Superior temporal gyrus (tissue), 1 donor: ENCODE measurements around the gene HIRIP3.
A peak's percentile ranks its signal among the peaks of the same experiment; 100 is the strongest.

Experiments
- DNase-seq: peaks from one replicate; pipeline ENCODE4 v3.0.0-alpha.2; 2016; ENCODE audit errors: extremely low spot score

The HIRIP3 gene

DNA sequence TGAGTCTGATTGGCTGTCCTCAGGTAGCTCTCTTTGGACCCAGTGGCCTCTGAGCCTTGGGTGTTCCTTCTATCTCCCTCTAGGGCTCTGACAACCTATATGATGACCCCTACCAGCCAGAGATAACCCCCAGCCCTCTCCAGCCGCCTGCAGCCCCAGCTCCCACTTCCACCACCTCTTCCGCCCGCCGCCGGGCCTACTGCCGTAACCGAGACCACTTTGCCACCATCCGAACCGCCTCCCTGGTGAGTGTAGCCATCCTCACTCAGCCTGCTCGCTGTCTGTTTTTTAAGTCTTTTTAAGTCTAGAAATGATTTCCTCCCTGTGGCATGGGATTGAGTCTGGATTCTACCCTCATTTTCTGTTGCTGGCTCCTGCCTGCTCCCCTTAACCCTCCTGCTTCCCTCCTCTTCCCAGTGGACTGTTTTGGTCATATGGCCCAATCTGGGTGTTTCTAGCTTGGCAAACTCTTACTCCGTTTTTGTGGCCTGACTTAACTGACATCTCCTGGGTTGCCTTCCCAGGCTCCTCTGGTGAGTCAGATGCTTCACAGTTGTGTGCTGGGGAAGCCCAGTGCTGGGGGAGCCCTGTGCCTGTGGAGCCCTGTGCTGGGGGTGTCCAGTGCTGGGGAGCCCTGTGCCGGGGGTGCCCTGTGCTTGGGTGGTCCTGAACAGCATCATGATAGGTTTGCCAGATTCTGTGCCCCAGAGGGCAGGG, 11.8 kb downstream of the HIRIP3 start:
- no peak for DNase-seq

DNA sequence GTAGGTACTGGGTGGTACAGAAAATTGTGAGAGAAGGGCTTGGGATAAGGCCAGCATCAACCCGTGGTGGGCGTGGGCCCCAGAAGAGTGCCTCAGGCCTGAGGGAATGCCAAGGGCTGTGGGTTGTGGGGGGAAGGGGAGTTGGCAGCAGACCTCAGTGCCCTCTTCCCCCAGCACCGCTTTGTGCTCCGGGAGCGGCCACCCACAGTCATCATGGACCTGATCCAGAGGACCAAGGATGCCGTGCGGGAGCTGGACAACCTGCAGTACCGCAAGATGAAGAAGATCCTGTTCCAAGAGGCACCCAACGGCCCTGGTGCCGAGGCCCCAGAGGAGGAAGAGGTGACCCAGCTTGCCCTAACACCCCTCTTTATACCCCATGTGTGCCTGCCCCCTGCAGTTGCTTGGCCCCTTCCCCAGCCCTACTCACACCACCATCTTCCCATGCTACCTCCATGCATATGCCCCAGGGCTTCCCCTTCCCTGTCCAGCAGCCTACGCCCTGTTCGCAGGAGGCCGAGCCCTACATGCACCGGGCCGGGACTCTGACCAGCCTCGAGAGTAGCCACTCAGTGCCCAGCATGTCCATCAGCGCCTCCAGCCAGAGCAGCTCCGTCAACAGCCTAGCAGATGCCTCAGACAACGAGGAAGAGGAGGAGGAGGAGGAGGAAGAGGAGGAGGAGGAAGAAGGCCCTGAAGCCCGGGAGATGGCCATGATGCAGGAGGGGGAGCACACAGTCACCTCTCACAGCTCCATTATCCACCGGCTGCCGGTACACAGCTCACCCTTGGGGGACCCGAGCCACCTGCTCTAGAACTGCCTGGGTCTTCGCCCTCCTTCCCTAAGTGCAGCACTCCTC, 12.6 kb downstream of the HIRIP3 start:
- no peak for DNase-seq

DNA sequence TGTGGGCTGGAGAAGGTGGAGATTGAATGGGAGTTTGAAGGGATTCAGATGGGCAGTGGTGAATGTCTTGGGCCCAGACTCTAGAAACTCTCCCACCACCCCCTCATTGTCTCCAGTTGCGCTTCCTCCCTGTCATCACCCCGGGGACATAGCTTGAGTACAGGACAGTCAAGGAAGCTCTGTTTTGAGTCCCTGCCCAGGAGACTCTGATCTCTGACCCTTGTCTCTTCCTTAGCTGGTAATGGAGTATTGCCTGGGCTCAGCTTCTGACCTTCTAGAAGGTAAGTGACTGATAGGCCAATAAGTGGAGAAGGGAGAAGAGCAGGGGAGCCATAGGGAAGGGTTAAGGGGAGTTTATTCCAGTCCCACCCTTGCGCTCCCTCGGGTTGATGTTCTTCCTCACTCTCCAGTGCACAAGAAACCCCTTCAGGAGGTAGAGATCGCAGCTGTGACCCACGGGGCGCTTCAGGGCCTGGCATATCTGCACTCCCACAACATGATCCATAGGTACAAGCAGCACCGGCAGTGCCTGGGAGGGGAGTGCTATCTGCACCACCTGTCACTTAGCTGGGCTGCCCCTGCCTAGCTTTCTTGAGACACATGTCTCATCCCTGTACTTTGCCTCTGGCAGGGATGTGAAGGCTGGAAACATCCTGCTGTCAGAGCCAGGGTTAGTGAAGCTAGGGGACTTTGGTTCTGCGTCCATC, 16.7 kb downstream of the HIRIP3 start:
- no peak for DNase-seq

DNA sequence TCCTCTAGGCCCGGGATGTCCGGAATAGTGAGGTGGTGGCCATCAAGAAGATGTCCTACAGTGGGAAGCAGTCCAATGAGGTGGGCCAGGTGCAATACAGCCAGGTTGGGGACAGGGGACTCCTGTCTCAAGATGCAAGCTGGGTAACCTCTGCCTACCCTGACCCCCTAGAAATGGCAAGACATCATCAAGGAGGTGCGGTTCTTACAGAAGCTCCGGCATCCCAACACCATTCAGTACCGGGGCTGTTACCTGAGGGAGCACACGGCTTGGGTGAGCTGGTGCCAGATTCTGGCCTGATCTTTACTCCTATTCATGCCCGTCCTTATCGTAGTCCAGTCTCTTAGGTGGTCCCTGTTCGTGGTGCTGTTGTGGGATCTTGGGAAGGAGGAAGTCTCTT, 17.3 kb downstream of the HIRIP3 start:
- no peak for DNase-seq

DNA sequence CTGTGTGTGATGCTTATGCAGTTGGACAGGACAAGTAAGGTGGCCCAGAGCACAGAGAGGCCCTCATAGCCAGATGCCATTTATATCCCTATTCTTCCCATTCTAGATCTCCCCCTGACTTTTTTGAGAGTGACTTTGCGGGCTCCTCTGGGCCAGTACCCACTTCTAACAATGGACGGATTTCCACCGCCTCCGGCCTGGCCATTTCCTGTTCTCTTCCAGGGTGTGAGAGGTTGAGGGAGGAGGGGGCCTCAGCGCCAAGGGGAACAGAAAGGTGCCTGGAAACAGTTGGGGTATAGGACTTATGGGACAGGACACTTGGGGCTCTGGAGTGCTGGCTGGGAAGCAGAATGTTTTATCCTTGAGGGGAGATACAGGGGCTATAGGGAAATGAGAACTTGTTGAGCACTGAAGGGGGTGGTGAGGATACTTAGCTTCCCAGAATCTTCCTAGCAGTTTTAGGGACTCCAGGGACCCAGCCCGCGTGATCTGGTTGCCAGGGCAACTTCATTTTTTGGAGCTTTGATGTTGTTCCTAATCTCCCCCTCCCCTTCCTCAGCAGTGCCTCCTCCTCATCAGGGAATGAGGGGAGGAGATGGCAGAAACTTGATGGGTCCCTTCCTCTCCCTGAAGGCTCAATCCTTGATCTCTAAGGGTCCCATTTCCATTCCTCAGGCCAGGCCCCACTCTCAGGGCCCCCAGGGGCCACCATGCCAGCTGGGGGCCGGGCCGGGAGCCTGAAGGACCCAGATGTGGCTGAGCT, 18.2 kb downstream of the HIRIP3 start:
- no peak for DNase-seq

DNA sequence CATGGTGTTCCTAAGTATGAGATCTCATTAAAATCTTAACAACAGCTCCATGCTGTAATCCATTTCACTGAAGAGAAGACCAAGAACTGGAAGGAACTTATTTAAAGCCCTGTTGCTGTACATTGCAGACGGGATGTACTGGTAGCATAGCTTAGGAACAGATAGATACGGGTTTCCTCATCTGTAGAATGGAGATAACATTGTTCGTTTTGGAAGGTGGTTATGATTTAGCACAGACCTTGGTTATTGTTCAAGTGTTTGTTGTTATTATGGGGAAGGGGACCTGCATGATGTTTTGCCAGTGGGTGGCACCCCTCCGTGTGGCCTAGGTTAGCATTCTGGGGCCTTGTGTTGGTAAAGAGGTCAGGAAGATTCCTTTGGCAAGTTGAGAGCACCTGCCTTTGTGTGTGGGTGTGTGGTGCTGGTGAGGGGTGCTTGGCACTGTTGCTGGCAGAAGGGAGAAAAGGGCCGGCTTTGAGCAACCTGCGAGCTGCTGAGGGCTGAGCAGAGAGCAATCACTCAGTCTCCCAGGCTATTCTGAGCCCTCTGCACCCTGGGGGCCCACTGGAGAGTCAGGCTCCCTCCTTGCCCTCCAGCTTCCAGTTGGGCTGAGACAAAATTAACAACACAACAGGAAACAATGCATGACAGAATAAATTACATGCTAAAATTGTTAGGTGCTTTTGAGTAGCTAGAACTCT, 19.5 kb downstream of the HIRIP3 start:
- DNase-seq, result peak; percentile 11

DNA sequence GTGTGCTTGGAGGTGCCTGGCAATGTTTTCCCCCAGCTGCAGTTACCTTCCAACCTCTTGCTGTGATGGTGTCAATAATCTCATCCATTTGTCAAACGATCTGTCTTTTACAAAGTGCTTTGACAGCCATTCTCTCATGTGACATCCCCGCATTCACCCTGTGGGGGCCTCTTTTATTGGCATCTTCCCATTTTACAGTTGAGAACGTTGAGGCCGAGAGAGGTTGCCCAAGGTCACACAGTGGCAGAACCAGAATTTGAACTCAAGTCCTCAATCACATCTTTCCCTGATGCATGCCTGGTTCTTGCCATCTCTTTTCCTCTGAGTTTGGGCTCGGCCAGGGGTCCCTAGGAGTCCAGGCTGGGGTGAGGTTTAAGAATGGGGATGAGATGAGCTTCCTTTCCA, 20.3 kb downstream of the HIRIP3 start:
- no peak for DNase-seq

DNA sequence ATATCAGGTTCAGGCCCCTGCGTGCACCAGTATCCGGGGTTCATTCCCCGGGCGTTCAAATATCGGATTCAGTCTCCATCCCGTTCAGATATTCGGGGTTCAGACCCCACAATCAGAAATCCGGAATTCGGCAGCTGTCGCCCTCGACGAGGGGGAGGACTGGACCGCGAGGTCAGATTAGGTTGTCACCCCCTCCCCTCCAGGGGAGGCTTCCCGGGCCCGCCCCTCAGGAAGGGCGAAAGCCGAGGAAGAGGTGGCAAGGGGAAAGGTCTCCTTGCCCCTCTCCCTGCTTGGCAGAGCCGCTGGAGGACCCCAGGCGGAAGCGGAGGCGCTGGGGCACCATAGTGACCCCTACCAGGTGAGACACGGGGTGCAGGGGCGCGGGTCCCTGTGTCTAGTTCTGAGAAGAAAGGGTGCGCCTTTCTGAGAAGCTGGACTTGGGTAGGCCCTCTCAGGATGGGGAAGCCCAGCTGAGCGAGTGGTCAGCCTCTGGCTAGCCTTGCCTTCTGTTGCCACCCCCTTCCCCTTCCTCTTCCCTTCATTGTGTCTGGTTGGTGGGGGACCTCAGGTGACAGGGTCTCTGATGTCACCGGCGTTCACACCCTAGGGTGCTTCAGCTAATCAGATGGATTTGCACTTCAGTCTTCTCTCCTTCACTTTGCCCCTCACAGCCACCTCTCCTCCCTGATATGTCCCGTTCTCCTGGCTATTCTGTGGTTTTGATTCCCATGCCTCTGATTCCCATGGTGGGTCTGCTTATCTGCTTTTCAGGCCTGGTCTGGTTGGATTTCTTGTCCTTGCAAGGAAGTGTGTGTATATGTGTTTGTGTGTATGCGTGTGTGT, 20.9 kb downstream of the HIRIP3 start:
- peak; percentile 14 for DNase-seq

DNA sequence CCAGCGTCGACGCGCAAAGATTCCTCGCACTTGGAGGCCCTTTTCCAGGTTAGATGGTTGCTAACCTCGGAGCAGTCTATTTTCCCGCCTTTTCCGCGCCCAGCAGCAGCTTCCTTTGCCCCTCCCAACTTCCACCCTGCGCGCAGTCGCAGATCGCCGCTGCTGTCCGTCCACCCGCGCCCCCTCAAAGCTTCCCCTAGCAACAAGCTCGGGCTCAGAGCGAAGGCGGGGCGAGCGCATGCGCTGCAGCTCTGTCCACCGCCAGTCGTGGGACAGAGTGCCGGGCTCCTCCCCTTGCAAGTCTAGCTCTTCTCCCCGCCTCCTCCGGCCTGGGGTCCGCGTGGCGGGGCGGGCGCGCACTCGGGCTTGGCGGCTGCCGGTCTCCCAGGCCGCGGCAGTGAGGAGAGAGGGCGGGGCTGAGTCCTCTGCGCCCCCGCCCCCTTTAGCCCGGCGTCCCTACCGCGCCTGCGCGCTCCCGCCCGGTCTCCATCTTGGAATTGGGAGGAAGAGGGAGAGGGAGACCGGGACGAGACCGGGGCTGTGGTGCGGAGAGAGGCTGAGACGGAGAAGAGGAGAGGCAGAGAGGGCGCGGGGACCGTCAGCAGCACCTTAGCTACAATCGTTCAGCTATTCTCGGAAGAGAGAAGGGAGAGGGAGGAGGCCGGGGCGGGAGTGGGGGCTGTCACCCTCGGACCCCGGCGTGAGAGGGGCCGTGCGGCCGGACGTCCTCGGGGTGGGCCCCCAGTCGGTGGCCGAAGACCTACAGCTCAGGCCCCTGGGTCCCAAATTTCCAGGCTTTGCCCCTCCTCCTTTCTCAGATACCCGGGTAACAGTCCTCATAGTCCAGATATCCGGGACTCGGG, 21.8 kb downstream of the HIRIP3 start, which contains the start of gene TAOK2:
Gene TAOK2, plus strand, starts transcription at position 485 of the 863 bp plus-strand sequence. CDS start 3,905 bp downstream, outside the sequence.
- peak; percentile 98 for DNase-seq

DNA sequence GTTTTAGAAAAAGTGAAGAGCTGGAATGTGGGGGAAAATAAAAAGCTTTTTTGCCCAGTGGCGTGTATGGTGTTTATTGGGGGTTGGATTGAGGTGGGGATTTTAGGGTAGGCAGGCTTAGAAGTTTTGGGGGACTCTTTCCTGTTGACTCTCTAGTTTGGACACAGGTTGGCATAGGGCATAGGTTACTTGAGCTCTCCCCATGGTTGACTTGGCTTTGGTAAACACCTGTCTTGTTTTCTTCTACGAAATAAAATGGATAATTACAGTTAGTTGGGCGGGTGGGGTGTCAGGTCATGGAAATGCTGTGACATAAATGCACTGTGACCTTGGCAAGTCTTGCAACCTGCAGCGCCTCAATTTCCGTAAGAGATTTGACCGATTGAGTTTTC, 22.4 kb downstream of the HIRIP3 start:
- DNase-seq, result no peak

DNA sequence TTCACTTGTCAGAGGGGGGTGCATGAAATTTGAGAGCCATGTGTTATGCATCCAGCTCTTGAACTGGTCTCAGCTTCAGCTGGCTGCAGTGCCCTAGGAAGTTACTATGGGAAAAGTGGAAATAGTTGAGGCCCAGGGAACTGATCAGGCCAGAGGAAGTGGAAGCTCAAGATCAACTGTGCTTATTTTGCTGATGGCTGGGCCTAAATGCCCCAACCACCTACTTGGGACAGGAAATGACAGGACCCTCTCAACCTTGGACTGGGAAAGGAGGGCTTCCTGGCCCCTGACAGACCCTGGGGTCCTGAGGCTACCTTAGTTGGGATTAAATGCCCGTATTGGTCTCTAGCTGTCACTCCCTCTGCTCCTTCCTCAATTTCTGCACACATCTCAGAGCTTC, 22.9 kb downstream of the HIRIP3 start:
- no peak for DNase-seq

DNA sequence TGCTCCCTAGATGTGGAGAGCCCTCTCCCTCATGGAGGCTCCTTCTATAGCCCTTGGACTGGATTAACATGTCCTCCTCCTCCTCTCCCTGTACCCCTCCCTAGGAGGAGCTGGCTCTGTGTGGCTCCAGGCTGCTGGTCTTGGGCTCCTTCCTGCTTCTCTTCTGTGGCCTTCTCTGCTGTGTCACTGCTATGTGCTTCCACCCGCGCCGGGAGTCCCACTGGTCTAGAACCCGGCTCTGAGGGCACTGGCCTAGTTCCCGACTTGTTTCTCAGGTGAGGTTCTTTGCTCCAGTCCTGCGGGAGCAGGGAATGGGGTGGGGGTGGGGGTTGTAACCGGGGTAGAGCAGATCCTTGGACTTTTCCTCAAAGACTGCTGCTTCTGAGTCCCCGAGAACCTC, 24.1 kb downstream of the HIRIP3 start:
- DNase-seq, result no peak

DNA sequence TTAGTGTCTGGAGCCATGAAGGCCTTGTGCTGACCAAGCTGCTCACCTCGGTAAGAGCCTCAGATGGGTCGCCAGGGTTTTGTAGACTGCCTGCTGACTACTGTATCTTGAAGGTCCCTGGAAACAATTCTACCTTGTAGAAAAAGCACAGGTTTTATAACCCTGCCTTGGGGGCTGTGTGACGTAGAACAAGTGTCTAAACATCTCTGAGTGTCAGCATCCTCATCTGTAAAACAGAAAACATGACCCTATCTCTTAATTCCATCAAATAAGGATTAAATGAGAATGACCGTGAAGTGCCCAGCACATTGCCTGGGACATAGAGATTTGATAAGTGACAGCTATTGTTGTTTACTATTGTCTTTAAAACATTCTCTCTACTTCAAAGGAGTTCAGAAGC, 27.2 kb downstream of the HIRIP3 start:
- DNase-seq, result no peak

DNA sequence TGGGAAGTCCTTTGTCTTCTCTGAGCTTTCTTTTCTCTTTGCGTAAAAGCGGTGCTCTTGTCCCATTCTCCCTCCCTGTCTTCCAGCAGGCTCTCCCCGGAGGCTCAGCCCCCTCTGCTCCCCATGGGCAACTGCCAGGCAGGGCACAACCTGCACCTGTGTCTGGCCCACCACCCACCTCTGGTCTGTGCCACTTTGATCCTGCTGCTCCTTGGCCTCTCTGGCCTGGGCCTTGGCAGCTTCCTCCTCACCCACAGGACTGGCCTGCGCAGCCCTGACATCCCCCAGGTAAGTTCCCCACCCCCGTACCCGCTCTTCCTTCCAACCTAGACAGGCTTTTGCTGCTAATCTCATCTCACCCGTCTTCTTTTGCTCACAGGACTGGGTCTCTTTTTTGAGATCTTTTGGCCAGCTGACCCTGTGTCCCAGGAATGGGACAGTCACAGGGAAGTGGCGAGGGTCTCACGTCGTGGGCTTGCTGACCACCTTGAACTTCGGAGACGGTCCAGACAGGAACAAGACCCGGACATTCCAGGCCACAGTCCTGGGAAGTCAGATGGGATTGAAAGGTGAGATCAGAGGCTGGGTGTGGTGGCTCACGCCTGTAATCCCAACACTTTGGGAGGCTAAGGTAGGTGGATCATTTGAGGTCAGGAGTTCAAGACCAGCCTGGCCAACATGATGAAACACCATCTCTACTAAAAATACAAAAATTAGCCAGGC, 32.2 kb downstream of the HIRIP3 start:
- DNase-seq, result no peak

DNA sequence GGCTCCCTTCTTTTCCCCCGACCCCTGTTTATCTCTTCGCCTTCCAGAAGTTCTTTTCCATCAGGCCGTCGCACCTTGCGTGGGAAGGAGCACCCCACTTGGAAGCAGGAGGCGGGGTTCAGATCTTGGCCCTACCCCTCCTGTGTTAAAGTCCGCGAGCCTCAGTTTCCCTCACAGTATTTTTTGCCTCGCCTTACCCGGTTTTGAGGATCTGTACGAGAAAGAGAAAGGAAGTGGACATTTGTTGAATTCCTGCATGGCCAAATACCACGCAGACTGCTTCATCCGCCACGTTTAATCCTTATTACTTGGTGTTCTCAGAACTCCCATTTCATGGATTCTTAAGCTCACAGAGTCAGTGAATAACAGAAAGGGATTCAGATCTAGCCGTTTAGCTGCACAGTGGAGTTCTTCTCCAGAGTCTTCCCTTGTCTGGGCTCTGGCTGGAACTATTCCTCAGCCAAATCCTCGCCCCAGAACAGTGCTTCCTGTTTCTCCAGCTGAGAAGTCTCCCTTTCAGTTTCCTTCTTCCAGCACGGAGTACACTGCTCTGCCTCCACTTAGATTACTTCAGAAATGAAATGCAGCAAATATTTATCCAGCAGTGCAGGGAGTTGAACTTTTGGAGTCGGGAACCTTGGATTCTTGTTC, 32.9 kb downstream of the HIRIP3 start:
- DNase-seq, result peak; percentile 61

DNA sequence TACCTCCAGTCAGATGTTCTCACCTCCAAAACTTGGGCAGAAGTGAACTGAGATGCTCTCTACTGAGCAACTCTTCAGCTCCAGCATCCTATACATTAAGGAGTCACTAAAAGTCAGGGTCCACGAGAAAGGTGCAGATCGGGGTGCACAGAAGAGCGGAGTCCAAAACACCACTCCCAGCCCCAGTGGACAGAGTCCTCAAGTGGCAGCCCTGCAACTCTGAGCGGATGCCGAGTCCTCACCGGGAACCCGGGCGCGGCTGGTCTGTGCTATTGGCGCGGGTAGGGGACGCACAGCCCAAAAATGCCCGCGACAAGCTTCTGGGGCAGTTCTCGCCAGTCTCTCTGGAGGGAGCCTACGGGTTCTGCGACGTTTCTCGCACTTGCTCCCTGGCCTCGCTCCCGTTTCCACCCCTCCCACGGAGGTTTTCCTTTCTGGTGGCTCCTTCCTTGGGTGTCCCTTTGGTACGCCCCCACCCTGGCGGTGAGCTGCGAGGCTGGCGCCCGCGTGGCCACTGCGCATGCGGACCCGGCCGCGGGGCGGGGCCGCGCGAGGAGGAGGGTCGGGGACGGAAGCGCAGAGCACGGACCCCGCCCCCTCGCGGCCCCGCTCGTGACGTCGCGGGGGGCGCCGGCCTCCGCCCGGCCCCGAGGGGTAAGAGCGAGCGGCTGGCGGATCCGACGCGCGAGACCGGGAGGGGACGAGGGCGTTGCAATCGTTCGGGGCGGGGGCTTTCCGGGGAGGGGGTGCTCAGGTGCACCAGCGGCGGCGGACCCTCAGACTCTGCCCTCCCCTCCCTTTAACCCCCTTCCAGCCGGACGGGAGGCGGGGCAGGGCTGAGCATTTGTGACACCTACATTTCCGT, 33.7 kb downstream of the HIRIP3 start, which contains the start of gene TMEM219:
Gene TMEM219, plus strand, starts transcription at position 601 of the 865 bp plus-strand sequence. CDS start 1,065 bp downstream, outside the sequence.
- DNase-seq, result peak; percentile 92

DNA sequence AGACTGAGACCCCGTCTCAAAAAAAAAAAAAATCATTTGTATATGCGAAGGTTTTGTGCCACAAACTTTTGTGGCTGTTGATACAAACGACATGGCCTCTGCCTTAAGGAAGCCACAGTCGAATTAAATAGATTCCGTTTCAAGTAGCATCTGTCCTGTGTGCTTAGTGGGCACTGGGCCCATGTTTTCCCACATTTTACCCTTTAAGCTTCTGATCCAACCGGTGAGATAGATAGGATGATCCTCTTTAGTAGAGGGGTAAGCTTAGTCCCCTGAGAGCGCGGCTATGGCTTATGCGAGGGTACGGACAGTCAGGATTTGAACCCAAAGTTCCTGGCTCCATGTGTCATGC, 34.3 kb downstream of the HIRIP3 start:
- no peak for DNase-seq
